GF-D8 (cell line): ENCODE measurements around the gene TNFAIP8L1.
"Not testable (repeated sequence)": the region's sequence is repeated elsewhere in the genome, so short reads cannot be mapped to it uniquely, and the experiment has no call there.

ENCODE experiments used
- DNase-seq: peaks from one replicate; lab custom pipeline; 2025; lab: John Stamatoyannopoulos, UW

TNFAIP8L1 gene

DNA sequence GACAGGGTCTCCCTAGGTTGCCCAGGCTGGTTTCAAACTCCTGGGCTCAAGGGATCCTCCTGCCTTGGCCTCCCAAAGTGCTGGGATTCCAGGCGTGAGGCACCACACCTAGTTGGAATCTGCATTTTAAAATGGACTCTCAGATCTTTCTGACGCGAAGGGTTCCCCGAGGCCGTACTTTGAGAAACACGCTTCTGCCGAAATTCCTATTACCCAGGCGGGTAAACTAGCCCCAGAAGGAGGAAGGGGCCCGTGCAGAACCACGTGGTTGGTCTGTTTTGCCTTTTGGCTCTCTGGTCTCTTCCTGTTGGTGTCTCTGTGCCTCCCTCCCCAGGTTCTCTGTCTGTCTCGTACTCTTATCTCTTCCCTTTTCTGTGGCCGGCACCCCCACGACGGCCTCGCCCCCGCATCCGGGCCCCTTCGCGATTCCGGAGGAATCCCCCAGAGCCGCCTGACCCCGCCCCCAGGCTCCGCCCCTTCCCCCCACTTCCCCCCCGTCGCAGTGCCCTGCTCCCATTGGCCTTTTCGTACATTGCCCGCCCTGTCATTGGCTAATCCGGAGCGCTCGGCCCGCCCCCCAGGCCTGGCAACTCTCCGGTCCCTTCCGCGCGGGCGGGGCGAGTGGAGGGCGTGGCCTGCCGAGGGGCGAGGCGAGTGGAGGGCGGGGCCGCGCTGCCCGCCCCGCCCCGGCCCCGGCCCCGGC lies at the start of gene TNFAIP8L1:
Gene TNFAIP8L1 (plus strand): TSS at position 689 of the 703 bp plus-strand sequence. CDS start 12,354 bp downstream, outside the sequence.
- DNase-seq: peak; percentile 99

GRCh38 chr19:4589579-4590410 lies 49.5 kb upstream of the TNFAIP8L1 start:
- DNase-seq: no peak

DNA sequence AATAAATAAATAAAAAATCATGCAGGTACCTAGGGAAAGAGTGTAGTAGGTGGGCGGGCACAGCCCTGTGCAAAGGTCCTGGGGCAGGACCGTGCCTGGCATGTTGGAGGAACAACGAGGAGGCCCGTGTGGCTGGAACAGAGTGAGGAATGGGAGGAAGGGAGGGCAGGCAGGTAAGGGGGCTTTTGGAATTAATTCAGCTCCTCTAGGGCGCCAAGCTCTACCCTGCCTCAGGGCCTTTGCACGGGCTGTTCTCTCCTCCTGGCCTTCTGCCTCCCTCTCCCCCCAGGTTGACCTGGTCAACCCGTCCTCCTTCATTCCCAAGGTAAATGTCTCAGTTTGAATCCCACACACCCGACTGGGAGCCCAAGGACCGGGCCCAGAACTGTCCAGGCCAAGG lies 48.8 kb upstream of the TNFAIP8L1 start:
- no peak for DNase-seq

DNA sequence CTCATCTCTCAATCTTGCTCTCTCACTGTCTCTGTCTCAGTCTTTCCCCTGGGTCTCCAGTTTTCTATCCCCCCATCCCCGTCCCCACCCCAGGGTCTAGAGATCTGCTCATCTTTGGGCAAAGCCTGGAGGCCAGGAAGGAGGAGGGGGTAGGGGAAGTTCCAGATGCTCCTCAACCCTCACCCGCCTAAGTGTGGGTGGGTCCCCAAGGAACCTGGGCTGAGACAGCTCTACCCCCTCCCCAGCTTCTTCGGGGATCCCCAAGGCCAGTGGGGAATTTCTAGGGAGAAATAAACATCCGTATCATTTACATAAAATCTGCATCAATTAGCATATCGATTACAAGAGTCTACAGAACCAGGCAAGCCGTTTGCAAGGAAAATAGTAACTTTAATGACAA lies 48.0 kb upstream of the TNFAIP8L1 start:
- DNase-seq: no peak

GRCh38 chr19:4592445-4592844 lies 46.9 kb upstream of the TNFAIP8L1 start:
- no peak for DNase-seq

- no peak for DNase-seq
Observed at GRCh38 chr19:4593409-4593851, 45.9 kb upstream of the TNFAIP8L1 start.

DNA sequence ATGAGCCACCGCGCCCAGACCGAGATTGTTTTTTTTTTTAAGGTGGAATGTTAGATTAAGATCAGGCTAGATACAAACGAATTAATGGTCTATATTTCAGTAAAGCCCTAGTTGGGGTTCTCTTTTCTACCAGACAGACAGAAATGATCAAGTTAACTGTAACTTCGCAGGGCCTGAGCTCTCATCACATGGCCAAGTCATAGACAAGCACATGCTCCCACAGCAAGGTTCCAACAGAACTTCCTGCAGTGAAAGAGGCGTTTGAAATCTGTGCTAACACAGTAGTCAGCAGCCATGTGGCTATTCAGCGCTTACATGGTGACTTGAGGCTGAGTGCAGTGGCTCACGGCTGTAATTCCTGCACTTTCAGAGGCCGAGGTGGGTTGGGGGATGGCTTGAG lies 45.1 kb upstream of the TNFAIP8L1 start:
- DNase-seq: no peak

DNA sequence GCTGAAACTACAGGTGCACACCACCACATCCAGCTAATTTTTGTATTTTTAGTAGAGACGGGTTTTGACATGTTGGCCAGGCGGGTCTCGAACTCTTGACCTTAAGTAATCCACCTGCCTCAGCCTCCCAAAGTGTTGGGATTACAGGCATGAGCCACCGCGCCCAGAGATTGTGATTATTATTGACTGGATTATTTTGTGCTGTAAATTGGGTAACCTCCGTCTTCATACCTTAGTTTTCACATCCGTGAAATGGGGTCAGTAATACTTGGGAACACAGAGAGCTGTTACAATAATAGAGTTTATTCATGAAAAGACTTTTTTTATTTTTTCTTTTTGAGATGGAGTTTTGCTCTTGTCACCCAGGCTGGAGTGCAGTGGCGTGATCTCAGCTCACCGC lies 44.2 kb upstream of the TNFAIP8L1 start:
- not testable (repeated sequence) for DNase-seq

- no peak for DNase-seq
Observed at GRCh38 chr19:4596033-4596904, 43.0 kb upstream of the TNFAIP8L1 start.

- DNase-seq: no peak
Observed at GRCh38 chr19:4597278-4597974, 41.9 kb upstream of the TNFAIP8L1 start.

GRCh38 chr19:4597975-4598671 lies 41.2 kb upstream of the TNFAIP8L1 start:
- no peak for DNase-seq

DNA sequence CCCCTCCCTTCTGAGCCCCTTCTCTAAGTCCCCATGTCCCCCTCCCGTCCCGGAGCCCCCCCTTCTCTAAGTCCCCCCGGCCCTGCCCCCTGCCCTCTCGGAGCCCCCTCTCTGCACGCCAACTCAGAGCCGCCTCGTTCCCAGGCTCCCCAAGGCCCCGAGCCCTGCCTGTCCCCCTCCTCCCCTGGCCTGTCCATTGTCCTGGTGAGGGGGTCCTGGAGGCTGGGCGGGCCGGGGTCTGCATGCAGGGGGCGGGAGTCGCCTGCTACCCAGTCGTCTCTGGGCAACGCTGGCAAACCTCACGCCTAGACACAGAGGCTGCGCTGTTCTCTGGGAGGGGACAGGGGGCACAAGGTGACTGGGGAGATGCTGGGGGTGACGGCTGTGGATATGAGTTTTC lies 40.6 kb upstream of the TNFAIP8L1 start:
- DNase-seq: no peak

DNA sequence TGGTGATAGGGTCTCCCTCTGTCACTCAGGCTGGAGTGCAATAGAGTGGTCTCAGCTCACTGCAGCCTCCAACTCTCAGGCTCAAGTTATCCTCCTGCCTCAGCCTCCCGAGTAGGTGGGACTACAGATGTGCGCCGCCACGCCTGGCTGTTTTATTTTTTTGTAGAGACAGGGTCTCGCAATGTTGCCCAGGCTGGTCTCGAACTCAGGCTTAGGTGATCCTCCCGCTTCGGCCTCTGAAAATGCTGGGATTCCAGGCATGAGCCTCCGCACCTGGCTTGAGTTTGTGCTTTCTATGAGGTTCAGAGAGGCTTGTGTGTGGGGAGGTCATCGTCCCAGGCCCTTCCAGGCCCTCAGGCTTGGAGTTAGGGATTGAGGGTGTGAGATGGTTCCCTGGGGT lies 39.2 kb upstream of the TNFAIP8L1 start:
- no peak for DNase-seq

GRCh38 chr19:4600893-4601292 lies 38.4 kb upstream of the TNFAIP8L1 start:
- no peak for DNase-seq

GRCh38 chr19:4602173-4602788 lies 37.0 kb upstream of the TNFAIP8L1 start:
- DNase-seq: no peak

GRCh38 chr19:4602915-4603314 lies 36.4 kb upstream of the TNFAIP8L1 start:
- DNase-seq: no peak

GRCh38 chr19:4604912-4605311 lies 34.4 kb upstream of the TNFAIP8L1 start:
- DNase-seq: no peak

DNA sequence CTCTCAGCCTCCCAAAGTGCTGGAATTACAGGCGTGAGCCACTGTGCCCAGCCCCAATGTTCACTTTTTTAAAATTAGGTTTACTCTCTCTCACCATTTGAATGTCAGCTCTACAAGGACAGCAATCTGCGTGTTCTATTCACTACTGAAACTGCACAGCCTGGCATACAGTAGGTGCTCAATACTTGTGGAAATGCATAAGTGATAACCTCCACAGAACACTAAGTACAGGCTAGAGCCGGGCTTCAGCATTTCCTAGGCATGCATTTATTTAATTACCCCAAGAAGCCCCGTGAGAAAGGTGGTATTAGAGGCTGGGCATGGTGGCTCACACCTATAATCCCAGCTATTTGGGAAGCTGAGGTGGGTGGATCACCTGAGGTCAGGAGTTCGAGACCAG lies 33.1 kb upstream of the TNFAIP8L1 start:
- DNase-seq: no peak

- no peak for DNase-seq
Observed at GRCh38 chr19:4606921-4607678, 32.2 kb upstream of the TNFAIP8L1 start.
